ENCODE data around the gene SMAD7.

DNA sequence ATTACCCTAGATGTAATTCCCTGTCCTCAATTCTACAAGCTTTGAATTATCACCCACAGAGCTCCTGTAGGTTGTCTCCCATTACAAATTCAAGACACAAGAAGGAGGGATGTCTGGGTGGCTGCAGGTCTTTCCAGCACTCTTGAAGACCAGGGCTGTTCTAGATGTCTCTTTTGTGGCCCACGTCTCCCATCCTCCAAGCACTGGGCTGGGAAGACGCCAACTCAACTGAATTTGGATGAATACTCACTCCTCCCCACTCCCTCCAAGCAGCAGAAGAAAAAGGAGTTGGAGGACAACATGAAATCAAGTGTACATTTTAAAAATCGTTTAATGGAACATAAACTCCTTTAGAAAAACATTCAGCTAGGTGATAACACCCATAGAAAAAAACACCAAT, 31.2 kb downstream of the SMAD7 start:
- TF ChIP-seq CTCF (IDR thresholded peaks at IDR 0.05) (no peak), POLR2A (IDR thresholded peaks at IDR 0.05) (no peak)

Data from lower leg skin (tissue), 3 donors.